ENCODE measurements around the gene VSTM4.

DNA sequence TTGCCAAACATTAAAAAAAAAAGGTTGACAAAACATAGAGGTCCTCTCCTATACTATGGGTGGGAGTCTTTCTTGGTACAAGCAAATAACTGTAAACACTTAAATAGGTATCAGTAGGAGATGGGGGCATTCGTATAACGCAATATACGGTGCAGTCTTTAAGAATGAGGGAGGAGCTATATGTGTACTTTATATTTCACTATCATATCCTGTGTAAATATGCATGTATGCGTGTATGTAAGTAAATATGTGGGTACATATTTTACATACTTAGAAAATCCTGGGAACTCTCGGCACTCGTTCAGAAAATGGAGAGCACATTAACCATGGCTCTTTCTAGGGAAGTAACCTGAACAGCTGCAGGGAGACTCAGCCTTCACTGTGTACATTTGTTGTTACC, 93.6 kb downstream of the VSTM4 start:
- TF ChIP-seq TAF1 (conservative IDR thresholded peaks at IDR 0.05) = no peak
- TF ChIP-seq SP1 (IDR thresholded peaks at IDR 0.05) = no peak
- TF ChIP-seq, protein P1, sequence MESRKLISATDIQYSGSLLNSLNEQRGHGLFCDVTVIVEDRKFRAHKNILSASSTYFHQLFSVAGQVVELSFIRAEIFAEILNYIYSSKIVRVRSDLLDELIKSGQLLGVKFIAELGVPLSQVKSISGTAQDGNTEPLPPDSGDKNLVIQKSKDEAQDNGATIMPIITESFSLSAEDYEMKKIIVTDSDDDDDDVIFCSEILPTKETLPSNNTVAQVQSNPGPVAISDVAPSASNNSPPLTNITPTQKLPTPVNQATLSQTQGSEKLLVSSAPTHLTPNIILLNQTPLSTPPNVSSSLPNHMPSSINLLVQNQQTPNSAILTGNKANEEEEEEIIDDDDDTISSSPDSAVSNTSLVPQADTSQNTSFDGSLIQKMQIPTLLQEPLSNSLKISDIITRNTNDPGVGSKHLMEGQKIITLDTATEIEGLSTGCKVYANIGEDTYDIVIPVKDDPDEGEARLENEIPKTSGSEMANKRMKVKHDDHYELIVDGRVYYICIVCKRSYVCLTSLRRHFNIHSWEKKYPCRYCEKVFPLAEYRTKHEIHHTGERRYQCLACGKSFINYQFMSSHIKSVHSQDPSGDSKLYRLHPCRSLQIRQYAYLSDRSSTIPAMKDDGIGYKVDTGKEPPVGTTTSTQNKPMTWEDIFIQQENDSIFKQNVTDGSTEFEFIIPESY (IDR thresholded peaks at IDR 0.05) = no peak
- TF ChIP-seq, protein P2, sequence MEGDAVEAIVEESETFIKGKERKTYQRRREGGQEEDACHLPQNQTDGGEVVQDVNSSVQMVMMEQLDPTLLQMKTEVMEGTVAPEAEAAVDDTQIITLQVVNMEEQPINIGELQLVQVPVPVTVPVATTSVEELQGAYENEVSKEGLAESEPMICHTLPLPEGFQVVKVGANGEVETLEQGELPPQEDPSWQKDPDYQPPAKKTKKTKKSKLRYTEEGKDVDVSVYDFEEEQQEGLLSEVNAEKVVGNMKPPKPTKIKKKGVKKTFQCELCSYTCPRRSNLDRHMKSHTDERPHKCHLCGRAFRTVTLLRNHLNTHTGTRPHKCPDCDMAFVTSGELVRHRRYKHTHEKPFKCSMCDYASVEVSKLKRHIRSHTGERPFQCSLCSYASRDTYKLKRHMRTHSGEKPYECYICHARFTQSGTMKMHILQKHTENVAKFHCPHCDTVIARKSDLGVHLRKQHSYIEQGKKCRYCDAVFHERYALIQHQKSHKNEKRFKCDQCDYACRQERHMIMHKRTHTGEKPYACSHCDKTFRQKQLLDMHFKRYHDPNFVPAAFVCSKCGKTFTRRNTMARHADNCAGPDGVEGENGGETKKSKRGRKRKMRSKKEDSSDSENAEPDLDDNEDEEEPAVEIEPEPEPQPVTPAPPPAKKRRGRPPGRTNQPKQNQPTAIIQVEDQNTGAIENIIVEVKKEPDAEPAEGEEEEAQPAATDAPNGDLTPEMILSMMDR (IDR thresholded peaks at IDR 0.05; ENCODE audit: low read depth, low read length, missing input control) = no peak
- no peak for TF ChIP-seq EGR1 (IDR thresholded peaks at IDR 0.05; ENCODE audit: low read depth in 2 of 2)
- TF ChIP-seq RAD21 (IDR thresholded peaks at IDR 0.05) = no peak

All from liver (tissue), 3 donors.